D721Med (cell line): Measurements from ENCODE around the gene SS18L1.

Experiments used
- DNase-seq: peaks from one replicate; pipeline ENCODE4 v3.0.0; 2011; ENCODE audit warnings: low spot score; ENCODE audit not compliant: insufficient read length
- FAIRE-seq: peaks from 2 replicates; lab custom pipeline; 2011; peaks lifted over from hg19 to GRCh38; lab: Jason Lieb, UNC
- TF ChIP-seq, protein P1 (sequence below): IDR thresholded peaks from 2 replicates; pipeline ENCODE4 v1.5.1; 2012; ENCODE audit warnings: mild to moderate bottlenecking, control low read depth; ENCODE audit not compliant: insufficient read depth; ENCODE audit errors: missing control alignments

The SS18L1 gene

DNA sequence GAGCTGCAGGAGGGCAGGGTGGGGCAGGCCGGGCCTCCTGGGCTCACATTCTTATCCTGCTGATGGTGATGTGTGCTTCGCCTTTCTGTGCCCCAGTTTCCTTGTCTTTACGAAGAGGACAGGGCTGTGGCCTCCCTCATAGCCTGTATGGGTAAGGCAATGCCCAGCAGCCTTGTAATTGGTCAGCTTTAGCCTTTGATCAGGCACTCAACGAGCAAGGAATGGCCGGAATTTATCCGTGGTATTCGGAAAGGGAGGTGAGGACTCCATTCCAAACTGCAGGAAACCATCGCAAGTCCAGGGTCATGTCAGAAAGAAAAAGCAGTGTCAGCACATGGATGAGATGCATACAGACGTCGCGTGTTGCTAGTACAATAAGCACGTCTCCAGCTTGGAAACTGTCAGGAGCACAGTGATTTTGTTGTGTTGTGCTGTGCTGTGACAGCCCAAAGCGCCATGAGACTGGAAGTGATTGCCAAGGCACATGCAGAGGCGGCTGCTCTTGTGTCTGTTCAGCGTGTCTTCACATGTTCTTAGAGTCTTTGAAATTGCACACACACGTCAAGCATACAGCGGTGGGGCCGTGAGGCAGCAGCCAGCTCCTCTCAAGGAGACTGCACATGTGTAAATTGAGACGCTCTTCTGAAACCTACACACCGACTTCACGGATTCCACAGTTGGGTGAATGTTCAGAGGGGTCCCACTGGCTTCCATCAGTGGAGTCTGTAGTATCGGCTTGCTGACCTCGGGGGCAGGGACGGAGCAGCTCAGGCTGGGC lies 6.2 kb downstream of the SS18L1 start:
- TF ChIP-seq, protein P1, sequence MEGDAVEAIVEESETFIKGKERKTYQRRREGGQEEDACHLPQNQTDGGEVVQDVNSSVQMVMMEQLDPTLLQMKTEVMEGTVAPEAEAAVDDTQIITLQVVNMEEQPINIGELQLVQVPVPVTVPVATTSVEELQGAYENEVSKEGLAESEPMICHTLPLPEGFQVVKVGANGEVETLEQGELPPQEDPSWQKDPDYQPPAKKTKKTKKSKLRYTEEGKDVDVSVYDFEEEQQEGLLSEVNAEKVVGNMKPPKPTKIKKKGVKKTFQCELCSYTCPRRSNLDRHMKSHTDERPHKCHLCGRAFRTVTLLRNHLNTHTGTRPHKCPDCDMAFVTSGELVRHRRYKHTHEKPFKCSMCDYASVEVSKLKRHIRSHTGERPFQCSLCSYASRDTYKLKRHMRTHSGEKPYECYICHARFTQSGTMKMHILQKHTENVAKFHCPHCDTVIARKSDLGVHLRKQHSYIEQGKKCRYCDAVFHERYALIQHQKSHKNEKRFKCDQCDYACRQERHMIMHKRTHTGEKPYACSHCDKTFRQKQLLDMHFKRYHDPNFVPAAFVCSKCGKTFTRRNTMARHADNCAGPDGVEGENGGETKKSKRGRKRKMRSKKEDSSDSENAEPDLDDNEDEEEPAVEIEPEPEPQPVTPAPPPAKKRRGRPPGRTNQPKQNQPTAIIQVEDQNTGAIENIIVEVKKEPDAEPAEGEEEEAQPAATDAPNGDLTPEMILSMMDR = no peak
- DNase-seq (no peak), FAIRE-seq (no peak)

DNA sequence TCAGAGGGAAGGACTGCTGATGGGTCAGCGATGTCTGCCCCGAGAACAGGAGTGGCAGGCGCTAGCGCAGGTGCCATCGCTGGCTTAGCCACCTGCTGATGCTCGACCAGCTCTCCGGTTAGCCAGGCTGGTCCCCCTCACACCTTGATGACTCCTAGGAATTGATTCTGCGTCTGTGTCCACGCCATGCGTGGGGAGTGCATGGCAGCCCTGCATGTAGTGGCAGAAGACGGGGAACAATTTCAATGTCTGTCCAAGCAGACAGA lies 6.7 kb downstream of the SS18L1 start:
- no peak for FAIRE-seq
- DNase-seq = no peak
- TF ChIP-seq, protein P1 = no peak

DNA sequence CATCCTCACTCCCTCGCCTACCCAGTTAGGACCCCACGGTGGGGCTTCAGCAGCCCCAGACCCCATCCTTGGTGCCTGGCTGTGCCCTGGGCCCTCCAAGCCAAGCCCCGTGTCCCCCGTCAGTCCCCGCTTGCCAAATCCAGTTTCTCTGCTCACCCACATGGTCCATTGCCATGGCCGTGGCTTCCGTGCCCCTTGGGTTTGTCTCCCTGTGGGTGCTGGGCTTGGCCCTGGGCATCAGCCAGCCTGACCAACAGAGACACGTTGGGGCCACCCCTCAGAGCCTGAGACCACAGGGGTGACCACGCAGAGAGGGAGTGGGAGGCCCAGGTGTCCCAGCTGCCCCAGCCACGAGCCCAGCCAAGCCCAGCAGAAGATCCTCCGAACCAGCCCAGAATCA lies 7.7 kb downstream of the SS18L1 start:
- FAIRE-seq (no peak), DNase-seq (no peak)
- TF ChIP-seq, protein P1 = no peak

DNA sequence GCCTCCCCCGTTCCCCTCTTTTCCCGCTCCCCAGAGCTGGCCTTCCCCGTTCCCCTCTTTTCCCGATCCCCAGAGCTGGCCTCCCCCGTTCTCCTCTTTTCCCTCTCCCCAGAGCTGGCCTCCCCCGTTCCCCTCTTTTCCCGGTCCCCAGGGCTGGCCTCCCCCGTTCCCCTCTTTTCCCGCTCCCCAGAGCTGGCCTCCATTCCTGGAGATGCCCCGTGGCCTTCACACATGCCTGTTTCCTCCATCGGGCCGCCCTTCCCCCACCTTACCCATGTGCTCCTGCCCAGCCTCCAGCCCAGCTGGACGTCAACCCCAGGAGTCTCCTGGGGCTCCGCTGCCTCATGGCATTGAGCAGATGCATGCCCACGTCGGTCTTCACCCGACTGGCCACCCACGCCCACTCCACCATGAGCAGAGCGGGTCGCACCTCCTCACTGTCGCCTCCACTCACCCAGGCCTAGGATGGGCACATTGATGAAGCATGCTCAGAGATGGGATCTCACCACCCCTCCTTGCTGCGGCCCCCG lies 8.3 kb downstream of the SS18L1 start:
- DNase-seq = no peak
- no peak for FAIRE-seq
- TF ChIP-seq, protein P1 = no peak

DNA sequence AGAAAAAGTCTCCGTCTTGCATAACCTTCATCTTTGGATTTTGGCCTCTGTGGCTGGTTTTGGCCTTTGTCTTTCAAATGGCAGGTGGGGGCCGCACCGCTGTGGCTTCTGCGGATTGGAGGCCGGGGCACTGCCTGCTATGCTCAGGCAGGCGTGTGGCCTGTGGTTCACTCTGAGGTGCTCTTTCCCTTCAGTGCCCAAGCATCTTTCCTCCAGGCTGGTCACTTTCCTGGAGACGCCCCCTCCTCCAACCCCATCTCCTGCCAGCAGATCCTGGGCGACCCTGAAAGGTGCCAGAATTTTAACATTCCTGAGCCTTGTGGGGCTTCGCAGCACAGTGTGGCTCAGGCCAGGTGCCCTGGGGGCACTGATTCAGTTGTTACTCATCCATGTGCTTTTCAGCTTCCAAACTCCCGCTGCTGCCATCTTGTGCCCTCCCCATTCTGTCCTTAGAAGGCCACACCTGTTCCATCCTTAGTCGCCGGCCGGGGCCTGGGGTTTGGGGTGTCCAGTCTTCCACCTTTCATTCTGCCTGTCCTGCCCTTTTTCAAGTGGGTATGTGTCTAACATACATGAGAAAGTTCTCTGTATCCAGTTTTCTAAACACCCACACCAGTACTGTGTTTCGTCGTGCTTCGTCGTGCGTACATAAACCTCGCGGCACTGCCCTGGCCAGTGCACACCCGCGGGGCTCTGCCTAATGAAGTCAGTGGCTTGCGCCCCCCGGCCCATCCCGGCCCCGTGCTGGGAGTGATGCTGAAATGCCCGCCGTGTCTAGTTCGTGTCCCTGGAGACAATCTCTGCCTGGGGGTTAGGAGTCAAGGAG lies 12.1 kb downstream of the SS18L1 start:
- DNase-seq (no peak), FAIRE-seq (no peak)
- TF ChIP-seq, protein P1 = no peak

DNA sequence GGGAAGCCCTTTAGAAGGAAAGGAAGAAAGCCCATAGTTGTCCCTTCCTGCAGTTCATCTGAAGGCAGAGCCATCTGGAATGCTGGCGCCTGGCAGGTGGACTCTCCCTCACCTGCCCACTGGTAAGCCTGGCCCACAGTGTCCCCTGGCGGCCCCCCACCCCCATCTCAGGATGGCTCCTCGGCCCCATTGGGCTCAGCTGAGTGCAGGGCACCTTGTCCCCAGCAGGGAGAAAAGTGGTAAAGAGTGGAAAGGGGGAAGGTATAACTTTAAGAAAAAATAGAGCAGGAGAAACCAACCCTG lies 12.6 kb downstream of the SS18L1 start:
- TF ChIP-seq, protein P1 = no peak
- DNase-seq = no peak
- no peak for FAIRE-seq
